Measurements from ENCODE around the gene AADACL2.
"Not testable (repeated sequence)": the region's sequence is repeated elsewhere in the genome, so short reads cannot be mapped to it uniquely, and the experiment has no call there.

The AADACL2 gene

GRCh38 chr3:151733613-151734012 is at the start of gene AADACL2:
AADACL2 (plus strand) TSS chr3:151733927; CDS start chr3:151734036, 109 bp downstream.
- no peak for DNase-seq

GRCh38 chr3:151684094-151684493 is 49.6 kb upstream of the AADACL2 start:
- DNase-seq, result no peak

- no peak for DNase-seq
These were observed 47.5 kb upstream of the AADACL2 start for GRCh38 chr3:151686257-151686656.

- DNase-seq, result no peak
These were observed 46.7 kb upstream of the AADACL2 start for GRCh38 chr3:151687076-151687475.

GRCh38 chr3:151688571-151688970 is 45.2 kb upstream of the AADACL2 start:
- DNase-seq, result no peak

GRCh38 chr3:151690645-151691044 is 43.1 kb upstream of the AADACL2 start:
- no peak for DNase-seq

GRCh38 chr3:151697496-151697895 is 36.2 kb upstream of the AADACL2 start:
- no peak for DNase-seq

- no peak for DNase-seq
These were observed 26.5 kb upstream of the AADACL2 start for GRCh38 chr3:151707216-151707615.

GRCh38 chr3:151708868-151709267 is 24.9 kb upstream of the AADACL2 start:
- DNase-seq, result no peak

- no peak for DNase-seq
These were observed 23.9 kb upstream of the AADACL2 start for GRCh38 chr3:151709847-151710246.

- DNase-seq, result no peak
These were observed 12.4 kb upstream of the AADACL2 start for GRCh38 chr3:151721294-151721693.

GRCh38 chr3:151722856-151723255 is 10.9 kb upstream of the AADACL2 start:
- no peak for DNase-seq

GRCh38 chr3:151724576-151725562 is 8.9 kb upstream of the AADACL2 start:
- no peak for DNase-seq

GRCh38 chr3:151726016-151726415 is 7.7 kb upstream of the AADACL2 start:
- no peak for DNase-seq

- DNase-seq, result no peak
These were observed 866 bp upstream of the AADACL2 start for GRCh38 chr3:151732861-151733260.

- DNase-seq, result no peak
These were observed 6.9 kb downstream of the AADACL2 start for GRCh38 chr3:151740581-151740980.

GRCh38 chr3:151743855-151744254 is 10.1 kb downstream of the AADACL2 start:
- DNase-seq, result no peak

- no peak for DNase-seq
These were observed 16.5 kb downstream of the AADACL2 start for GRCh38 chr3:151750181-151750580.

GRCh38 chr3:151750678-151751077 is 17.0 kb downstream of the AADACL2 start:
- DNase-seq, result no peak

GRCh38 chr3:151751161-151751560 is 17.4 kb downstream of the AADACL2 start:
- no peak for DNase-seq

- no peak for DNase-seq
These were observed 20.1 kb downstream of the AADACL2 start for GRCh38 chr3:151753846-151754245.

GRCh38 chr3:151761581-151761980 is 27.9 kb downstream of the AADACL2 start:
- DNase-seq, result no peak

- DNase-seq, result not testable (repeated sequence)
These were observed 31.0 kb downstream of the AADACL2 start for GRCh38 chr3:151764699-151765098.

- no peak for DNase-seq
These were observed 32.0 kb downstream of the AADACL2 start for GRCh38 chr3:151765685-151766084.

GRCh38 chr3:151766454-151766853 is 32.7 kb downstream of the AADACL2 start:
- DNase-seq, result no peak

Data from activated CD4-positive, alpha-beta T cell treated with anti-CD3 and anti-CD28 coated beads, Interleukin-2, Interleukin-6, amounts not matched to agents 100 ng/mL and 50 ng/mL, durations not matched to agents 16 hours and 8 hours (primary cell).